HG03469 (cell line): Measurements from ENCODE around the gene JAKMIP1.
"Not testable (repeated sequence)": the region's sequence is repeated elsewhere in the genome, so short reads cannot be mapped to it uniquely, and the experiment has no call there.

Experiments used
- ATAC-seq: cut with Tn5 transposase; IDR thresholded peaks from one replicate; pipeline ENCODE4 v1.9.1; 2021; ENCODE audit warnings: mild to moderate bottlenecking, moderate library complexity, moderate number of reproducible peaks; ENCODE audit not compliant: unreplicated experiment

Gene JAKMIP1

GRCh38 chr4:6150046-6150735 is 50.2 kb downstream of the JAKMIP1 start:
- no peak for ATAC-seq

- ATAC-seq = no peak
These were observed 51.7 kb downstream of the JAKMIP1 start for GRCh38 chr4:6148506-6149205.

- ATAC-seq = no peak
These were observed 52.9 kb downstream of the JAKMIP1 start for GRCh38 chr4:6147441-6147840.

- no peak for ATAC-seq
These were observed 56.7 kb downstream of the JAKMIP1 start for GRCh38 chr4:6143603-6144181.

- ATAC-seq = no peak
These were observed 57.3 kb downstream of the JAKMIP1 start for GRCh38 chr4:6142935-6143602.

GRCh38 chr4:6142511-6142910 is 57.8 kb downstream of the JAKMIP1 start:
- no peak for ATAC-seq

- ATAC-seq = no peak
These were observed 58.8 kb downstream of the JAKMIP1 start for GRCh38 chr4:6141554-6141953.

- not testable (repeated sequence) for ATAC-seq
These were observed 59.3 kb downstream of the JAKMIP1 start for GRCh38 chr4:6141021-6141420.

- ATAC-seq = no peak
These were observed 62.6 kb downstream of the JAKMIP1 start for GRCh38 chr4:6137747-6138135.

- no peak for ATAC-seq
These were observed 63.2 kb downstream of the JAKMIP1 start for GRCh38 chr4:6137027-6137746.

- peak; percentile 95 for ATAC-seq
These were observed 65.6 kb downstream of the JAKMIP1 start for GRCh38 chr4:6134612-6135220.

GRCh38 chr4:6132716-6133115 is 67.6 kb downstream of the JAKMIP1 start:
- ATAC-seq = no peak

- ATAC-seq = no peak
These were observed 72.0 kb downstream of the JAKMIP1 start for GRCh38 chr4:6128221-6128850.

GRCh38 chr4:6126971-6127745 is 73.2 kb downstream of the JAKMIP1 start:
- ATAC-seq = no peak

GRCh38 chr4:6125103-6125651 is 75.2 kb downstream of the JAKMIP1 start:
- no peak for ATAC-seq

GRCh38 chr4:6124386-6125102 is 75.8 kb downstream of the JAKMIP1 start:
- ATAC-seq = no peak

GRCh38 chr4:6123976-6124375 is 76.4 kb downstream of the JAKMIP1 start:
- no peak for ATAC-seq

- ATAC-seq = no peak
These were observed 76.8 kb downstream of the JAKMIP1 start for GRCh38 chr4:6123541-6123940.
